Effector memory CD8-positive, alpha-beta T cell (primary cell): ENCODE data around the gene NUAK2.
A peak's percentile ranks its signal among the peaks of the same experiment; 100 is the strongest.

Experiments
- ATAC-seq: fragments of 150-1000 bp; cut with Tn5 transposase; replicated peaks from 2 replicates; pipeline ENCODE4 v1.10.0; 2021; ENCODE audit warnings: mild to moderate bottlenecking, moderate library complexity
- DNase-seq, 3 experiments: peaks; one replicate each; pipeline ENCODE4 v3.0.0; 2021
- H3K27ac Mint-ChIP-seq, 2 donors: one replicate each; pipeline ENCODE4 v1.8.0; 2022; ENCODE audit warnings: mild to moderate bottlenecking in 2 of 2, mixed read lengths in 2 of 2, moderate library complexity in 2 of 2
- H3K27me3 Mint-ChIP-seq, 2 donors: one replicate each; pipeline ENCODE4 v1.8.0; 2022; ENCODE audit warnings: mixed read lengths in 2 of 2
- H3K36me3 Mint-ChIP-seq: one replicate; pipeline ENCODE4 v1.8.0; 2022; ENCODE audit warnings: mild to moderate bottlenecking, moderate library complexity, mixed read lengths; ENCODE audit not compliant: insufficient read depth
- H3K4me1 Mint-ChIP-seq, 2 donors: one replicate each; pipeline ENCODE4 v1.8.0; 2022; ENCODE audit warnings: low read depth in 2 of 2, mixed read lengths in 2 of 2
- H3K4me3 Mint-ChIP-seq, 2 donors: one replicate each; pipeline ENCODE4 v1.8.0; 2022; ENCODE audit warnings: mild to moderate bottlenecking in 2 of 2, mixed read lengths in 2 of 2, moderate library complexity in 2 of 2
- H3K9me3 Mint-ChIP-seq, 2 donors: one replicate each; pipeline ENCODE4 v1.8.0; 2022; ENCODE audit warnings: mixed read lengths in 2 of 2

NUAK2 gene

DNA sequence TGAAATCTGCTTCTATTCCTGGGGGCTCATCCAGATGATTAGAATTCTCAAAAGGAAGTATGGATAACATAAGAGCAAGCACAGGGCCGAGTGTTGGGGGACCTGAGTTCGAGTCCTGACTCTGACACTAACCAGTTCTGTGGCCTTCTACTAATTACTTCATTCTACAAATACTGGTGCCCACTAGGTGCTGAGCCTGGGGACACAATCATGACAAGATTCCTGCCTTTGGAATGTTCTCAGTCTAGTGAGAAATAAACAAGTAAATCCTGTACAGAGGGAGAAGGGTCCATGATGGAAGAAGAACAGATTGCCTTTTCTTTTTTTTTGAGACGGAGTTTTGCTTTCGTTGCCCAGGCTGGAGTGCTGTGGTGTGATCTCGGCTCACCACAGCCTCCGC is 2.2 kb upstream of the NUAK2 start:
- Mint-ChIP-seq H3K36me3 (peaks cover 10% of the 10 kb centered on the region), H3K27ac (no peak overlapping the region), H3K9me3 (no peaks in the 10 kb centered on the region), H3K27me3 (peaks cover 10% of the 10 kb centered on the region in 2 donors), H3K4me3 (no peak overlapping the region), H3K4me1 (peaks cover 36 to 40% of the 10 kb centered on the region in 2 donors)
- DNase-seq (no peak), ATAC-seq (no peak)

DNA sequence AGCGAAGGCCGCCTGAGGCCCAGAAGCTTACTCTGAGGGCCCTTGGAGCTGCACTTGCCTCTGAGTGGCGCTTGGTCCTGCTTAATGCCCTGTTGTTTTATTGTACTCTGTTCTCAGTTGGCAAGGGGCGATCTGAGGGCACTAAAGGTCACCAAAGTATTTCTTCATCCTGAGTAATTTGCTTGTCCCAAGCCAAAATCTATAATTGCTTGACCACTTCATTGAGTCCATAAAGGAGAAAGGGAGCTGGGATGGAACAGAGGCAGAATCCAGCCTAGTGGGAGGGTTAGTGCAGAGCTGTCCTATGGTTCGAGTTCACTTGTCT is 376 bp upstream of the NUAK2 start:
- Mint-ChIP-seq H3K9me3 (no peaks in the 10 kb centered on the region), H3K27ac (peak overlapping the region; percentile 89 to 94), H3K27me3 (peaks cover 5 to 6% of the 10 kb centered on the region in 2 donors), H3K4me1 (peaks cover 54 to 58% of the 10 kb centered on the region in 2 donors), H3K4me3 (peak overlapping the region; percentile 98 to 99), H3K36me3 (peaks cover 18% of the 10 kb centered on the region)
- DNase-seq: no peak
- no peak for ATAC-seq

DNA sequence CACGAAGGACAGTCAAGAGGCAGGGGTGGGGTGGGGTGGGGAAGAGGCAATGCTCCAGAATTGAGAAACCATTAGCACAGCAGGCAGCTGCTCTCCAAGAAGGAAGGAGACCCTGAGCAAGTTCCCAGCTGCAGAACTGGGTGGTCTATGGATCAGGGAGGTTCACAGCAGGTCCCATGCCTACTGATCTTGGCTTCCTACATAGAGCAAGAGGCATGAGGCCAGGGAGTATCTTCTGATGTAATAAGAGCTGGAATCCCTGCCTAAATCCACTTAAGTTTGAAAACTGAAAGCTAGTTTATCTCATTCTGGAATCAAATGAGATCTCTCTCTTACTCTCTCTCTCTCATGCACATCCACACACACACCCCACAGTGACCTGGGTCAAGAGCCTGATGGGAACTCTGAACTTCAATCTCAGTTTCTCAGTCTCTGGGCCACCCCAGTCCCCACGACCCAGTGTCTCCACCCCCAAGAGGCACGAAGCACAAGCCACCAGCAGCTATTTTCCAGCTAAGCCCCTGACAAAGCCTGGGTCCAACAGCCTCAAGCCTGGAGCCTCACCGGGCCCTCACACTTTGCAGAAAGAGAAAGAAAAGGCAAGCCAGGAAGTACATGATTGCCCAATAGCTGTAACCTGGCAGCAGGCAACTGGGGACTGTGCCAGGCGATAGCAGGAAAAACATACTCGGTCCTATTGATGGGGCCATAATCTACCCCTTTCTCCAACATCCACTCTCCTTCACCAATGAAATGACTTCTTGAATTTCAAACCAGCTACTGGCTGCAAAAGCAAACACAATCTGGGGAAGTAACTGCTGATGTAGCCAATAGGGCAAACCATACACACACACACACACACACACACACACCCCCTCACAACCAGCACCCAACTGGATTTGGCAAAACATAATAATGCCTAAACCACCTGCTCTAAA is 2.2 kb downstream of the NUAK2 start:
- Mint-ChIP-seq H3K27me3 (no peaks in the 10 kb centered on the region), H3K36me3 (peaks cover 19% of the 10 kb centered on the region), H3K4me3 (peak overlapping the region; percentile 98 to 99), H3K9me3 (no peaks in the 10 kb centered on the region), H3K4me1 (peaks cover 66 to 70% of the 10 kb centered on the region in 2 donors), H3K27ac (peak overlapping the region; percentile 89 to 94)
- peak in 2 of 3 experiments; percentile 13 to 23 for DNase-seq
- ATAC-seq: peak; percentile 46

DNA sequence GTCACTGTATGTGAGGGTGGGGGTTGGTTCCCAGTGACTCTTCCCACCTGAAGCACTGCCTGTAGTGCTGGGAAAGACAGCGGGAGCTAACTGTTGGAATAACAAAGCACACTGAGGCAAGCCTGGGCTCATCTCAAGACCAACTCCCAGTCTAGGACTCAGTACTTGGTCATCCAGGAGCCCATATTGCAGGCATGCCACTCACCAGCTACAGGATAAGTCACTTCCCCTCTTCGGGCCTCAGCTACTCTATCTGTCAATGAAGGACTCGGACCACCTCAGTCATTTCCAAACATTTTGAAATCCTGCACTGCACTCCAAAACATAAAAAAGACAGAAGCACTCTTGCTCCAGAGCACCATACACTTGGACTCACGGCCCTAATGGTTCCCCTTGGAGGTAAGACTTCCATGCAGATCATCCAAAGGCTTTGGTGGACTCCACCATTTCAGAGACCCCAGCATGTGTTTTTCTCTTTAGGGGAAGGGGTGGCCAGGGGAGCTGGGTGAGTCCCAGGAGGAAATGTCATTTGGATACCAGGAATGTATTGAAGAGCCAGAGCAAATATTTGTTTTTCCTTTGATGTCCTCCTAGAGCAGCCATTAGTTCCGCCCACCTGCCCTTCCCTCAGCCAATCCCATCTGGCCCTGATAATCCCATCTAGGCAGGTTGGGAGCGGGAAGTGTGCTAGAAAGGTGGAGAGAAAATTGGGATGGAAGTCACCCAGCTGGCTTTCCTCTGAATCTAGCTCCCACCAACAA is 3.1 kb downstream of the NUAK2 start:
- Mint-ChIP-seq H3K27me3 (no peaks in the 10 kb centered on the region), H3K9me3 (no peaks in the 10 kb centered on the region), H3K27ac (peak overlapping the region; percentile 38 to 60), H3K4me1 (peaks cover 74 to 77% of the 10 kb centered on the region in 2 donors), H3K4me3 (peak overlapping the region; percentile 98 to 99), H3K36me3 (peaks cover 26% of the 10 kb centered on the region)
- DNase-seq (no peak), ATAC-seq (no peak)

DNA sequence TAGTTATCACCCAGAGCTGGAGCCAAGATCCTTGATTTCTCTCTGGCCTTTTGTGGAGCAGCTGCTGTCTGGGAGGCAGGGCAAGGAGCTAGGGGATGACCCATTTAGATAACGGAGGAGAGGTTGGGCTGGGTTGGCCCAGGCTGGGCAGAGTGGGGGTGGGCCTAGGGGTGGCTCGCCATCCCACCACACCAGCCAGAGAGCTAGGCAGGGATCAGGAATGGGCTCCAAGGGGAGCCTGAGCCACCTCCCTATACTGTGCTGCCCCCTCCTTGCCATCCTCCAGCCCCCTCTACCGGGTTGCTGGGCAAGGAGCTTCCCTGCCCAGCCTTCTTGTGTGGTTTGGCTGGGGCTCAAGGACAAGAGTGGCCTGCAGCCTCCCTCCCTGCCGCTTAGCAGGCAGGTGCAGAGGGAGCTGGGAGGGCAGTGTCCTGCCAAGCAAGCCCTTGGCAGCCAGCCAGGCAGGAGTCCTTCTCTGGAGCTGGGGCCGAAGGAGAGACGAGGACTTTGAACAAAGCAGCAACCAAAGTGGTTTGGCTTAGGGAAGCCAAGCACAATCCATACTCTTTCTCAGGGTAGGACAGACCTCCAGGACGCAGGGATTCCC is 4.1 kb downstream of the NUAK2 start:
- H3K4me3 Mint-ChIP-seq: peak overlapping the region; percentile 98 to 99
- DNase-seq: no peak

DNA sequence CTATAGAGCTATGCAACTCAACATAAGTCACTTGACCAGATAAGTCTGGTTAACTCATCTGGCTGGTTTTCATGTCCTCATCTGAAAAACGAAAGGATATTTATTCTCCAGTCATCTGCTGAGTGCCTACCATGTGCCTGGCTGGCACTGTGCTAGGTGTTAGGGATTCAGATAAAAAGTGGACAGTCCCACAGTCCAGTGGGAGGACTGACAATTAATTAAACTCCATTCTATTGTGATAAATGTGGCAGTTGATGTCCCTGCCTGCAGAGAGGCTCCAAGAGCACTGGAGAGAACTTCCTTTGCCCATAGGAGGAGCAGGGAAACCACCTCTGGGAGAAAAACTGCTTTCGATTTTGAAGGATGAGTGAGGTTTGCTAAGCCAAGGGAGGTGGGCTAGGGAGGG is 5.4 kb downstream of the NUAK2 start:
- peak overlapping the region; percentile 79 to 86 for H3K27ac Mint-ChIP-seq
- H3K36me3 Mint-ChIP-seq: peaks cover 33% of the 10 kb centered on the region
- DNase-seq (no peak), ATAC-seq (no peak)
- H3K4me3 Mint-ChIP-seq: peak overlapping the region; percentile 98 to 99
- no peaks in the 10 kb centered on the region for H3K27me3 Mint-ChIP-seq
- H3K9me3 Mint-ChIP-seq: no peaks in the 10 kb centered on the region
- peaks cover 83 to 87% of the 10 kb centered on the region in 2 donors for H3K4me1 Mint-ChIP-seq

More for the DNA sequence above, 4.1 kb downstream of the NUAK2 start:
- peak overlapping the region; percentile 79 to 86 for H3K27ac Mint-ChIP-seq
- no peak for ATAC-seq
- H3K4me1 Mint-ChIP-seq: peaks cover 81 to 84% of the 10 kb centered on the region in 2 donors
- H3K27me3 Mint-ChIP-seq: no peaks in the 10 kb centered on the region
- H3K9me3 Mint-ChIP-seq: no peaks in the 10 kb centered on the region
- H3K36me3 Mint-ChIP-seq: peaks cover 30% of the 10 kb centered on the region

DNA sequence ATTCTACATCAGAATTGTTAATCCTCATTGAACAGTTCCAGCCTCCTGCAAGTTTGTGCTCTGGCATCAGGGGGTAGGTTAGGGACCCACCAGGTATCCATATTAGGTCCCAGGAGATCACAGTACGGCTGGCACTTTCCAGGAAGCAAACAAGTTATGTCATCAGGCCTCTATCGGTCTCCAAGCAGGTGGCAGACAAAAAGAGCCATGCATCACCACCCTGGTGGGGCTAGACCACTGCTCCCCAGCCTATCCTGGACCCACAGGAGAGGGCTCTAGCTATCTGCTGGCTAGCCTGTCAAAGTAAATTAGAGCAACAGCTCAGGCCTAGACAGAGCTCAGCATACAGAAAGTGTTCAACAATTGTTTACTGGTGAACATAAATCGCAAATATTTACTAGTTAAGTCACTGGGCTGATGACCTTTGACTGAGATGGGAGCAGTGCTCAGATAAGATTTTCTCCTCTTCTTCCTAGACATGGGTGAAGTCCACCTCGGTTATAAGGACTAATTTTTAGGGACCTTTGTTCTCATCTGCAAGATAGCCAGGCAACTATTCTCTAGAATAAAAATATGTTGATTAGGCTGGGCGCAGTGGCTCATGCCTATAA is 6.4 kb downstream of the NUAK2 start:
- Mint-ChIP-seq H3K4me1 (peaks cover 83 to 91% of the 10 kb centered on the region in 2 donors), H3K36me3 (peaks cover 36% of the 10 kb centered on the region), H3K9me3 (no peaks in the 10 kb centered on the region), H3K27me3 (no peaks in the 10 kb centered on the region), H3K27ac (peak overlapping the region; percentile 91 to 96), H3K4me3 (peak overlapping the region; percentile 77 to 98)
- no peak for DNase-seq
- ATAC-seq: no peak

DNA sequence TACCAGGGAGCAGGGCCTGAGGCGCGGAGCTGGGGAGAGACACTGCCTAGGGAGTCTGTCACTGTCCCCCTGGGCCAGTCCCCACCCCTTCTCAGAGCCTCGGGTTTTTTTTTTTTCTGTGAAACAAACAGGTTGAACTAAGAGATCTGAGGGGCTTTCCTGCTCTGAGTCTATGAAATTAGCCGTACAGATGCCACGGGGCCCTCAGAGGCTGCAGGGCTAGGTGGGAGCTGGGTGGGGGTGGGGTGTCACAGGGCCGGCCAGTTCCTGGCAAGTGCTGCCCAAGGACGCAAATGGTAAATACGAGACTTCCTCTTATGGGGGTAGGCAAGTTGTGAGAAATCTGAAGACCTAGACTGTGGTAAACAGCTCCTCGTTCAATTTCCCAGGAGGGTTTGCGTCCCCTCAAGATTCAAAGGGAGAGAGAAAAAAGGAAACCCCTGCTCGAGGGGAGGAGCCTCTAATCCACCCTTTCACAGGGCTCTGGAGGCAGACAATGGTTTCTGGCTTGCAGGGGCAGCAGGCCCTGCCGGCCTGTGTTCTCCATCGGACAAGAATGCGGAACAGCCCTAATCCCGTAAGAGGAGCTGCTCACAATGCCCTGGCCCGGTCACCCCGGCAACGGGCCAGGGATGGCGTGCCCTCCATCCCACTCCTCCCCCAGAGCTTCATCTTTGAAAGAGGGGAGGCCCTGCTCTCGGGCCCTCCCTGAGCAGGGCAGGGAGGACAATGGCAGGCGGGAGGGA is 7.8 kb downstream of the NUAK2 start:
- Mint-ChIP-seq H3K36me3 (peaks cover 49% of the 10 kb centered on the region), H3K27ac (peak overlapping the region; percentile 91 to 96), H3K27me3 (no peaks in the 10 kb centered on the region), H3K4me1 (peaks cover 71 to 89% of the 10 kb centered on the region in 2 donors), H3K9me3 (no peaks in the 10 kb centered on the region), H3K4me3 (peak overlapping the region; percentile 77 to 98)
- ATAC-seq (peak; percentile 86), DNase-seq (peak; percentile 15 to 27 (median 16))

DNA sequence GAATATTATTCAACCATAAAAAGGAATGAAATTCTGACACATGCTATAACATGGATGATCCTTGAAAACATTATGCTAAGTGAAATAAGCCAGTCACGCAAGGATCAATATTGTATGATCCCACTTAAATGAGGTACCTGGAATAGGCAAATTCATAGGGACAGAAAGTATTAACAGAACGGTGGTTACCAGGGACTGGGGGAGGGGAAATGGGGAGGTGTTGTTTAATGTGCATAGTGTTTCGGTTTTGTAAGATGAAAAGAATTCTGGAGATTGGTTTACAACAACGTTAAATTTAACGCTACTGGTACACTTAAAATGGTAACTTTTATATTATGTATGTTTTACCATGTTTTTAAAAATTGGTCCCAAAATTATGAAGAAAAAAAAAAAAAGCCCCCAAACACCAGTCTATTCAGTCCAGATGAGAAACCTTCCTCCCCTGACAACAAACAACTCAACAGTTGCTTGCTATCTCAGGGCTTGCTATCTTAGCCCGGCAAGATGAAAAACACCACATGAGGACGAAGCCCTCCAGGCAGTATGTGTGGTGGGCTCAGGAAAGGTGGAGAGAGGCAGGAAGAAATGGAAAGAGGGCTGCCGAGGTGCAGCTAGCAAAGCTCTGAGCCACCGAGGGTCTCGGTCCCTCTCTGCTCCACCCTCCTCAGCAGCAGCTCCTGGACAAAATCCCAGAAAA is 8.5 kb downstream of the NUAK2 start:
- H3K27ac Mint-ChIP-seq: peak overlapping the region; percentile 91 to 96
- peak overlapping the region; percentile 77 to 98 for H3K4me3 Mint-ChIP-seq

DNA sequence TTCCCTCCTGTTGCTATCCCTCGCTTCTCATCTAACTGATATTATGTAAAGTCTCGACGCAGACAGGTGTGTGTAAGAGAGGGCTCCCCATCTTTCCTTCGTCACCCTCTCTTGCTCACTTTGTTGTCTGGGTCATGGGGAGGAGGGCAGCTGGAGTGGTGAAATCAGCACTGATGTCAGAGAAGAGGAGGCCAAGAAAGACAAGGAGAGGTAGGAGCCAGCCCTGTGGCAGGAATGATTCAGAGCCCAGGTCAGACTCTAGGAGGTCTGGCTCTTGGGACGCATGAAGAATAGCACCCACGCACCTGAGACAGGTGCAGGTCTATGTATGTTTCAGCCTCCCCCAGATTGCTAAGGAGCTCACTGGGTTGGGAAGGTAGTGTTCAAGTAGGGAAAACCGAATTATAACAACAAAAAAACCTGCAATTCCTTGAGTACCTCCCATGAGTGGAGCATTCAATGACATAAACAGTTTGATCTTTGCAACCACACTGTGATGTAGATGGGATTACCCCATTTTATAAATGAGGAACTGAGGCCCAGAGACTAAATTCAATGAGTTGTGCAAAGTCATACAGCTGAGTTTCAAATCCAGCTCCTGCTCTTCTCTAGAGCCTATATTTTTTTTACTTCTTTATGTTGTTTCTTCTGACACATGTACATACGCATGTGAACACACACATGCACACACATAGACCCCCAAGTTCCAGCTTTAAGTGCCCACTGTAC is 10.4 kb downstream of the NUAK2 start:
- peaks cover 66% of the 10 kb centered on the region for H3K36me3 Mint-ChIP-seq
- peaks cover 49 to 70% of the 10 kb centered on the region in 2 donors for H3K4me1 Mint-ChIP-seq
- no peaks in the 10 kb centered on the region for H3K27me3 Mint-ChIP-seq
- H3K27ac Mint-ChIP-seq: peak overlapping the region; percentile 44 to 83
- H3K4me3 Mint-ChIP-seq: peak overlapping the region in 1 of 2 donors; percentile 18
- ATAC-seq: no peak
- H3K9me3 Mint-ChIP-seq: no peaks in the 10 kb centered on the region
- no peak for DNase-seq

More for the DNA sequence above, 8.5 kb downstream of the NUAK2 start:
- Mint-ChIP-seq H3K9me3 (no peaks in the 10 kb centered on the region), H3K36me3 (peaks cover 51% of the 10 kb centered on the region), H3K4me1 (peaks cover 65 to 88% of the 10 kb centered on the region in 2 donors), H3K27me3 (no peaks in the 10 kb centered on the region)
- ATAC-seq: no peak
- DNase-seq: no peak

DNA sequence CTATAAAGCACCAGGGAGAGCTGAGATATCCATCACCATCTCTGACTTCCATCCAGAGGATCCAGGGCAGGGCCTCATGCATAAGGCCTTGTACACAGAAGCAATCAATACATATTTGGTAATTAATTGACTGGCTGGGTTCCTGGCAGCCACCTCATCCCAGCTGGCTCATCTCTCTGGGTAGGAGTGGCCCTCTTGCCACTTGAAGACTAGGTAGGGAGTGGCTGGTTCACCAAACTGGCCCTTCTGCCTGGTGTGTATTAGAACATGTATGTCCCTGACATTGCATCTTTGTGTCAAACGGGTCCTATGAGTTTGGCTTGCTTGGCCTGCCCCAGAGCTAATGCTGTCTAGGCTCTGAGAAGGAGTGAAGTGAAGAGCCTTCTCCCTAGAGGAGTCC is 11.8 kb downstream of the NUAK2 start:
- Mint-ChIP-seq H3K27ac (peak overlapping the region; percentile 3 to 83), H3K4me1 (peaks cover 45 to 58% of the 10 kb centered on the region in 2 donors), H3K27me3 (no peaks in the 10 kb centered on the region), H3K36me3 (peaks cover 80% of the 10 kb centered on the region), H3K9me3 (no peaks in the 10 kb centered on the region), H3K4me3 (no peak overlapping the region)
- no peak for ATAC-seq
- no peak for DNase-seq
